ENCODE measurements around the gene CAMKV. TPM values are rescaled to one million over a fixed set of nuclear protein-coding genes. Genes with fewer than 3 reads are reported as not detected.

The CAMKV gene
- polyA plus RNA-seq, 3 donors from 2014 or later = not detected

DNA sequence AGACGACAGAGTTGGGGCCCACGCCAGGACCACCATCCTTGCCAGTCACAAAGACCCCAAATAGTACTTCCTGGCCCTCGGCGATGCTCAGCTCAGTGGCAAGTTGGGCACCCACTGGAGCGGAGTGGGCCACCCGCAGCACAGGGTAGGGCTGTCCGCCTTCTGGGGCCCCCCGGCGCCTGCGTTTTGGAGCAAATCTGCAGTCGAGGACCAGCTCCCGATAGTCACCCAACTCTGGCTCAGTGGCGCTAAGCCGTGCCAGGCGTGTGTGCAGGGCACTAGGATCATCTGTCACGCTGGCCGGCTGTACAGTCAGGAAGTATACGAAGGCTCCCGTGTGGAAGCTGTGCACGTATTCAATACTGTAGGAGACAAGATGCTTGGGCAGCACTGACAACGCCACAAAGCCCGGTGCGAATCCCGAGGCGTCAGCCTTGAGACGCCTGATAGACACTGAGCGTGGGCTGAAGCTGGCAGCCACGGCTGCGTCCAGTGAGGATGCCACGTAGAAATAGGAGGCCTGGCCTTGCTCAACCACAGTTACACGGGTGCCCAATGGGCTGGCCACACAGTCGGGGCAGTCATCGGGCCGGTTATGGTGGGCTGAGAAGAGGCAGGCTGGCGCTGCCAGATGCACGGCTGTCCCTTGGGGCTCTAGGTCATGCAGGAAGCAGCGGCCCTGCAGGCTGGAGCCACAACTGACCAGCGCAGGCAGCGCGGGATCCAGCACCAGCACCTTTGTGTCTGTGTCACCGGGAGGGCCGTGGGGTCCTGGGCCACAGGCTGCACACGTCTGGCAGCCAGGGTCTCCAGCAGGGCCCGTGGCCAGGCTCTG lies 33.0 kb upstream of the CAMKV start:
- Mint-ChIP-seq H3K4me1 (peaks cover 23% of the 10 kb centered on the region in 2 donors), H3K27me3 (ENCODE audit: low read depth in 3 of 3) (peaks cover 0 to 2% (median 0%) of the 10 kb centered on the region in 3 donors), H3K27ac (no peak overlapping the region), H3K4me3 (peak overlapping the region in 4 of 5 donors; percentile 50 to 93 (median 62)), H3K9me3 (no peaks in the 10 kb centered on the region), H3K36me3 (no peaks in the 10 kb centered on the region)
- DNase-seq = no peak

DNA sequence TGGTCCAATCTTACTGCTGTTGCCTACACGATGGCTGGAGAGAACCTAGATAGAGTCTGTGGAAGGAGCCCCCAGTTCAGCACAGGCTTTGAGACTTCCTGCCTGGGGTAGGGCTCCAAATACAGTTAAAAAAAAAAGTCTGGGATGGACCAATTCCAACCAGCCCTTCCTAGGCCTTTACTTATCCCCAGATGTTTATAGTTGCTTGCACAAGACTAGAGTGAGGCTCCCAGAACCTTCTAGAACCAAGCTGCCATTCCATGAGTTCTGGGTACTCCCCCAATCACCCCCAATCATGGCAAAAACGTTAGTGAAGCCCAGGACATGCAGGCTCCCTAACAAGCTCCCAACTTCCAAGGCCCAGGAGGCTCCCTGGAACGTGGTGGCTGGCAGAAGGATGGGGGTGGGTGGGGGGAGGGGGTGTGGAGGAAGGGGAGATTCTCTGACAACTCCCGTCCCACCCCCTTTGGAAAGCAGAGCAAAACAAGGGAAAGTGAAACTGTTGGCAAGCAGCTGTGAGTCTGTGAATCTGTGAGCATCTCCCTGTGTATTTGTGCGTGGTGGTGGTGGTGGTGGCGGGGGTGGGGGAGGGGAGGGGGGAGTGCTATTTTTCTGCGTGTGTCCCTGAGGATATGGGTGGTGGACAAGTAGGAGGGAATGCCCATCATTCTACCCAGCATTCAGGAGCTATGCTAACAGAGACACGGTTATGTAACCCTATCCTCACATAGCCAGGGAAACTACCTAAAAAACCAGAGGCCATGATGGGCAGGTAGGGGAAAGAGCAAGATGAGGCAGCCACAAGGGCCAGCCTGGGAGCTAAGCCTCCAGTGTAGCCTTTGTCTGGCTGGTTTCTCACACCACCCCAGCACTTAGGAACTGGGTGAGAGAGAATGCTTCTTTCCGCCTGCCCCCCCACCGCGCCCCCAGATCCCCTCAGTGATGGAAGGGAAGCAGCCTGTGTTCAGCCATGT lies 31.9 kb upstream of the CAMKV start:
- no peak for DNase-seq
- Mint-ChIP-seq H3K4me1 (peaks cover 23% of the 10 kb centered on the region in 2 donors), H3K27ac (peak overlapping the region in 1 of 6 donors; percentile 6), H3K27me3 (ENCODE audit: low read depth in 3 of 3) (peaks cover 0 to 2% (median 0%) of the 10 kb centered on the region in 3 donors), H3K9me3 (no peaks in the 10 kb centered on the region), H3K4me3 (peak overlapping the region in 1 of 5 donors; percentile 21), H3K36me3 (no peaks in the 10 kb centered on the region)

GRCh38 chr3:49900491-49901153 lies 30.9 kb upstream of the CAMKV start:
- peaks cover 0 to 2% (median 0%) of the 10 kb centered on the region in 3 donors for H3K27me3 Mint-ChIP-seq (ENCODE audit: low read depth in 3 of 3)
- H3K36me3 Mint-ChIP-seq = no peaks in the 10 kb centered on the region
- no peak overlapping the region for H3K27ac Mint-ChIP-seq
- DNase-seq = no peak
- no peak overlapping the region for H3K4me3 Mint-ChIP-seq
- H3K9me3 Mint-ChIP-seq = no peaks in the 10 kb centered on the region
- H3K4me1 Mint-ChIP-seq = peaks cover 13% of the 10 kb centered on the region in 2 donors

DNA sequence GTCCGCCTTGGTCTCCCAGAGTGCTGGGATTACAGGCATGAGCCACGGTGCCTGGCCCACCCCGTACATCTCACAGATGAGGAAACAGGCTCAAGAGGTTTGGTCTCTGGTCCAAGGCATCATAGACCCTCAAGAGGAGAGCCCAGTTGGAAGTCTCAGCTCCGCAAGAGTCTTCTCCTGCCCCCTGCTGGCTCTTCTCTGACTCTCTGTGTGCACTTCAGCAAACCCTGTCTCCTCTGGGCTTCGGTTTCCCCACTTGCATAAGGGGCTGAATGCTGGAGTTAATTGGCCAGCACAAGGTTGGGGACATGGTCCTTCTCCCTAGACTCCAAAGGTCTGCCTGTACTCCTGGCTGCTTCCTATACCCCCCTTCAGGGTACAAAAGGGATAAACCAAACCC lies 30.1 kb upstream of the CAMKV start:
- peaks cover 0 to 2% (median 0%) of the 10 kb centered on the region in 3 donors for H3K27me3 Mint-ChIP-seq (ENCODE audit: low read depth in 3 of 3)
- peaks cover 10 to 12% of the 10 kb centered on the region in 2 donors for H3K4me1 Mint-ChIP-seq
- H3K4me3 Mint-ChIP-seq = no peak overlapping the region
- H3K27ac Mint-ChIP-seq = no peak overlapping the region
- no peaks in the 10 kb centered on the region for H3K36me3 Mint-ChIP-seq
- no peaks in the 10 kb centered on the region for H3K9me3 Mint-ChIP-seq
- no peak for DNase-seq

DNA sequence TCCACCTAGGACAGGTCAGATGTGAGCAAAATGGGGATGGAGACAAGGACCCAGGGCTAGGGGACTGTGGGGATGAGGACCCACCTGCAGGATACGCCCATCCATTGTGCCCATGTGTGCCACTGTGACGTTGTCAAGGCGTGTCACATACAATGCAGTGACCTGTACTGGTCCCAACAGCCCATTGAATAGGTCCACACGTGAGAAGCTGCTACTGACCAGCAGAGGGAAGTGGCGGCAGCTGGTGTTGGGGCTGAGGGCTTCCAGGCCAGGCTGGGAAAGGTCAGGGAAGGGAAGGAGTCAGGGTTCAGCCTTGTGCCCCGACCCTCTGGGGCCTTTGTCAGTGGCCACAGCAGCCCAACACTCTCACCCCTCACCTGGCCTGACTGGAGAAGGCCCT lies 29.3 kb upstream of the CAMKV start:
- Mint-ChIP-seq H3K9me3 (no peaks in the 10 kb centered on the region), H3K36me3 (no peaks in the 10 kb centered on the region), H3K4me1 (peaks cover 2 to 4% of the 10 kb centered on the region in 2 donors), H3K27ac (no peak overlapping the region), H3K27me3 (ENCODE audit: low read depth in 3 of 3) (peaks cover 0 to 1% (median 0%) of the 10 kb centered on the region in 3 donors), H3K4me3 (no peak overlapping the region)
- no peak for DNase-seq

DNA sequence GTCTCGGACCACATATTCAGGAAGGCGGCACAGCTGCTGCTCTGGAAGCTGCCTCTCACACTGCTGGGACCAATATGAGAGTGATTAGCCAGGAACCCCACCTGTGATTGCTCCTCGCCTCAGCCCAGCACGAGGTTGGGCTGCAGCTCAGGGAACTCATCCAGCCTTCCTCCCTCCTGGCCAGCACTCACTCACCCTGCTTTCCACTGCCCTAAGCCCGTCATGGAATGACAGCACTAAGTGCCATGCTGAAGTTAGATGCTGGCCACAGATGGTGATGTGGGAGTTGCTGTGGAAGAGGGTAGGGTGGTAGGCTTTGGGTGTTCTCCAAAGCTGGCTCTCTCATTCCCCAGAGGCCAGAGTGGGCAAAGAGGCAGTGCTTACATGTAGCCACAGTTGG lies 26.6 kb upstream of the CAMKV start:
- Mint-ChIP-seq H3K36me3 (no peaks in the 10 kb centered on the region), H3K27ac (no peak overlapping the region), H3K27me3 (ENCODE audit: low read depth in 3 of 3) (peaks cover 0 to 1% (median 0%) of the 10 kb centered on the region in 3 donors), H3K9me3 (no peaks in the 10 kb centered on the region), H3K4me3 (no peak overlapping the region), H3K4me1 (no peaks in the 10 kb centered on the region)
- DNase-seq = no peak

DNA sequence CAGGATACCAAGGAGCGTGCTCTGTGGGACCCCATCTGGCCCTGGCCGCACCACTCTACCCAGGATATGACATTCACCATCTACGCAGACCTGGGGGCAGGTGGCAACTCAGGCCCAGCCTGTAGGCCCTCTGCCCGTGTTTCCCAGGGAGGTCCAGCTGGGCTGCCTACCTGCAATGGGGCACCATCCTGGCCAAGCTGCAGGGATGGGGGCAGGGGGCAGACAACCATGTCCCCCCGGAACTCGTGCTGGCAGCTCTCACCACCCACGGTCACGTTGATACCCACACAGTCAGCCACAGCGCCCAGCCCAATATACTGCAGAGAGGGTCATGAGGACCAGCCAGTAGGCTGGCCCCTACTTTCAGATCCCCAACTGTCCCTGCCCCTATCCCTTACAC lies 26.1 kb upstream of the CAMKV start:
- no peaks in the 10 kb centered on the region for H3K36me3 Mint-ChIP-seq
- no peaks in the 10 kb centered on the region for H3K4me1 Mint-ChIP-seq
- DNase-seq = no peak
- no peaks in the 10 kb centered on the region for H3K9me3 Mint-ChIP-seq
- H3K4me3 Mint-ChIP-seq = no peak overlapping the region
- no peak overlapping the region for H3K27ac Mint-ChIP-seq
- peaks cover 0 to 1% (median 0%) of the 10 kb centered on the region in 3 donors for H3K27me3 Mint-ChIP-seq (ENCODE audit: low read depth in 3 of 3)

GRCh38 chr3:49889296-49889695 lies 19.6 kb upstream of the CAMKV start:
- peaks cover 0 to 2% of the 10 kb centered on the region in 2 donors for H3K4me1 Mint-ChIP-seq
- peaks cover 0 to 7% (median 0%) of the 10 kb centered on the region in 3 donors for H3K27me3 Mint-ChIP-seq (ENCODE audit: low read depth in 3 of 3)
- no peak overlapping the region for H3K27ac Mint-ChIP-seq
- H3K36me3 Mint-ChIP-seq = no peaks in the 10 kb centered on the region
- DNase-seq = no peak
- no peak overlapping the region for H3K4me3 Mint-ChIP-seq
- H3K9me3 Mint-ChIP-seq = no peaks in the 10 kb centered on the region

- H3K9me3 Mint-ChIP-seq = no peaks in the 10 kb centered on the region
- no peak overlapping the region for H3K4me3 Mint-ChIP-seq
- DNase-seq = no peak
- peaks cover 0 to 2% of the 10 kb centered on the region in 2 donors for H3K4me1 Mint-ChIP-seq
- H3K36me3 Mint-ChIP-seq = no peaks in the 10 kb centered on the region
- H3K27ac Mint-ChIP-seq = no peak overlapping the region
- peaks cover 0 to 6% (median 0%) of the 10 kb centered on the region in 3 donors for H3K27me3 Mint-ChIP-seq (ENCODE audit: low read depth in 3 of 3)
Observed at GRCh38 chr3:49886922-49887265, 17.2 kb upstream of the CAMKV start.

DNA sequence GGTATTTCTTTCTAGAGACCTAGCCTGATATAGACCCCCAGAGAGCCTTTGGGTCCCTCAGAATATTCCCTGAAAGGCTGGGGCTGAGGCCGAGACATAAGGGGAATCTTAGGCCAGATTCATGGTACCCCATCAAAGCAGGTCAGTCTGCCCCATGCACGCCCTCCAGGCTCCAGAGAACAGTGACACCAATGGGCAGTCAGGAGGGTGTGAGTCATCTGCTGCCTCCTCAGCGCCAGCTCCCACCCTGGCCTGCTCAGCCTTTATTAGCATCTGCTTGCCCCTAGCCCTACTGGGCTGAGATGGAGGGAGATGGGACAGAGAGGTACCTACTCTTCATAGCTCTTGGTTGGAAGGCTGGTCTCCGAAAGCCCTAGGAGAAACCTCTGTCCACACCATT lies 14.3 kb upstream of the CAMKV start:
- Mint-ChIP-seq H3K36me3 (no peaks in the 10 kb centered on the region), H3K27me3 (ENCODE audit: low read depth in 3 of 3) (peaks cover 0 to 6% (median 0%) of the 10 kb centered on the region in 3 donors), H3K4me3 (no peak overlapping the region), H3K4me1 (no peaks in the 10 kb centered on the region), H3K27ac (peak overlapping the region in 1 of 6 donors; percentile 73), H3K9me3 (no peaks in the 10 kb centered on the region)
- no peak for DNase-seq

GRCh38 chr3:49882166-49882565 lies 12.5 kb upstream of the CAMKV start:
- no peaks in the 10 kb centered on the region for H3K36me3 Mint-ChIP-seq
- H3K27ac Mint-ChIP-seq = no peak overlapping the region
- DNase-seq = no peak
- peaks cover 0 to 6% (median 0%) of the 10 kb centered on the region in 3 donors for H3K27me3 Mint-ChIP-seq (ENCODE audit: low read depth in 3 of 3)
- H3K4me3 Mint-ChIP-seq = no peak overlapping the region
- no peaks in the 10 kb centered on the region for H3K9me3 Mint-ChIP-seq
- H3K4me1 Mint-ChIP-seq = no peaks in the 10 kb centered on the region

DNA sequence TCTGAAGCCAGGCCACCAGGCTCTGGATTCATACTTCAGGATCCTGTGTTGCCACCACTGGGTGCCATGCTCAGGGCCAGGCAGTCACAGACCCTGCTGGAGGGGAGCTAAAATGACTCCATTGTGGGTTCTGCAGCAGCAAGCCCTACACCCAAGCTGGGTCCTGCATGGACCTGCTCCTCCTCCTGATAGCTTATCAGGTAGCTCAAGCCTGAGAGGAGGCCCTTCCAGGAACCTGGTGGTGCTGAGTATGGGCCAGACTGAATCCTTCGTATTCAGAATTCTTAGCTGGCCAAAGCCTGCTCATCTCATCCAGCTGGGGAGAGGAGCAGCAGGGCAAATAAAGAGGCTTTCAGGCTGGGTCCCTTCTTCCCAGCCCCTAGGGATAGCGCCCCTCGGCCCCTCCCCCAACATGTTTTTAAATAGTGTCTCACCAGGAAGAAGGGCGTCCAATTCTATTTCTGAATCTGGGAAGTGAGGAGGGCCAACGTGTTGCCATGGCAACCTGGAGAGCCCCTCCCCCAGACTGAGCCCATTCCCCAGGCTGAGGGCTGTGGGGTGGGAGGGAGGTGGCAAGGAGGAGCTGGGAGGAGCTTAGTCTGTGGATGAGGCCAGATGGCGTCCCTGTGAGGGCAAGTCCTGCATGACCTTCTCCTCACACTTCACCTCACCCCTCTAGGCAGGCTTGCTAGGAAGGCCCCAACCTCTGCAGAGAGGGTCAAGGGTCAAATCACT lies 11.0 kb upstream of the CAMKV start:
- H3K27ac Mint-ChIP-seq = no peak overlapping the region
- no peak overlapping the region for H3K4me3 Mint-ChIP-seq
- peaks cover 0 to 6% (median 0%) of the 10 kb centered on the region in 3 donors for H3K27me3 Mint-ChIP-seq (ENCODE audit: low read depth in 3 of 3)
- H3K36me3 Mint-ChIP-seq = no peaks in the 10 kb centered on the region
- H3K9me3 Mint-ChIP-seq = no peaks in the 10 kb centered on the region
- no peaks in the 10 kb centered on the region for H3K4me1 Mint-ChIP-seq
- no peak for DNase-seq

DNA sequence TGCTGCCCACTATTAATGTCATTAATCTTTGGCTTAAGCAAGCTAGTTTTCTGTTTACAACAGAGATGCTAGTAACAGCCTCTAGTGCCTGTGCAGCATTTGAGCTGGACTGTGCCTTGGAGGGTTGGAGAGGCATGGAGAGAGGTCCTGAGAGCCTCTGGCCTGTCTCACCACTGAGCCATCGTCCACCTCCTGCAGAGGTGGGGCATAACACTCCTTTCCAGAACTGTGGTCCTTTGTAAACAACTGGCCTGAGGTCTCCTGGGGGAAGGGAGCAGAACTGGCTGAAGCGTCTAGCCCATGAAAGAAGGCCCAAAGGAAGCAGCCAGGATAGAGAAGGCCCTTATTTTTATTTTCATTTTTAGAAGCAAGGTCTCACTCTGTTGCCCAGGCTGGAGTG lies 10.0 kb upstream of the CAMKV start:
- no peak for DNase-seq
- H3K27me3 Mint-ChIP-seq (ENCODE audit: low read depth in 3 of 3) = peaks cover 0 to 3% (median 2%) of the 10 kb centered on the region in 3 donors
- H3K27ac Mint-ChIP-seq = no peak overlapping the region
- no peak overlapping the region for H3K4me3 Mint-ChIP-seq
- H3K36me3 Mint-ChIP-seq = no peaks in the 10 kb centered on the region
- no peaks in the 10 kb centered on the region for H3K9me3 Mint-ChIP-seq
- H3K4me1 Mint-ChIP-seq = no peaks in the 10 kb centered on the region

All from immature natural killer cell (primary cell).